Spleen (tissue), 11 donors: ENCODE measurements around the gene FAF1. TPM values are rescaled to one million over a fixed set of nuclear protein-coding genes. Genes with fewer than 3 reads are reported as not detected.

ENCODE experiments used
- DNase-seq: peaks from one replicate; pipeline ENCODE4 v3.0.0-alpha.2; 2020
- H3K27ac ChIP-seq, 8 donors: fragments of 200-600 bp; sonication (generic) in 7 of 8; 1 replicate in 4 of 8; 2 replicates in 4 of 8; pipeline versions ENCODE4 v1.5.0 to v1.8.0; 2016 to 2021; ENCODE audit warnings: inconsistent platforms in 4 of 8, mild to moderate bottlenecking in 4 of 8, moderate library complexity in 1 of 8
- H3K27me3 ChIP-seq, 7 donors: fragments of 200-600 bp; sonication (generic) in 6 of 7; replicated peaks in 1 of 7; 1 replicate in 4 of 7; 2 replicates in 3 of 7; pipeline versions ENCODE4 v1.5.0 to v1.8.0; 2016 to 2021; ENCODE audit warnings: inconsistent platforms in 3 of 7, mild to moderate bottlenecking in 1 of 7
- H3K36me3 ChIP-seq, 6 donors: fragments of 200-600 bp; sonication (generic) in 5 of 6; 1 replicate in 4 of 6; 2 replicates in 2 of 6; pipeline versions ENCODE4 v1.5.0 to v1.8.0; 2016 to 2021; ENCODE audit warnings: inconsistent platforms in 2 of 6
- H3K4me1 ChIP-seq, 6 donors: fragments of 200-600 bp; sonication (generic) in 5 of 6; 1 replicate in 3 of 6; 2 replicates in 3 of 6; pipeline versions ENCODE4 v1.5.0 to v1.8.0; 2016 to 2021; ENCODE audit warnings: inconsistent platforms in 3 of 6
- H3K4me3 ChIP-seq, 8 donors: fragments of 200-600 bp; sonication (generic) in 7 of 8; 1 replicate in 4 of 8; 2 replicates in 4 of 8; pipeline versions ENCODE4 v1.5.0 to v1.8.0; 2016 to 2021; ENCODE audit warnings: inconsistent platforms in 4 of 8, mild to moderate bottlenecking in 4 of 8, moderate library complexity in 2 of 8
- H3K9me3 ChIP-seq, 8 donors: fragments of 200-600 bp; sonication (generic) in 7 of 8; 1 replicate in 4 of 8; 2 replicates in 4 of 8; pipeline versions ENCODE4 v1.5.0 to v1.8.0; 2016 to 2021; ENCODE audit warnings: inconsistent platforms in 4 of 8
- POLR2A ChIP-seq, 3 donors: fragments of 450-650 bp; IDR thresholded peaks; one replicate each; pipeline ENCODE4 v1.5.1; 2017; ENCODE audit warnings: antibody characterized with exemption in 3 of 3, mild to moderate bottlenecking in 1 of 3
- POLR2AphosphoS5 ChIP-seq, 3 donors: sonication (generic); formaldehyde crosslinking; IDR thresholded peaks; one replicate each; pipeline ENCODE4 v1.5.1; 2017; ENCODE audit warnings: antibody characterized with exemption in 3 of 3
- WGBS, 5 donors: extraction: QIAGEN DNeasy Blood & Tissue Kit in 3 of 5; methylation state at CpG; one replicate each; pipeline versions ENCODE4 v1.1.5 to v1.1.7; 2013 to 2018; 5-methylcytosine and 5-hydroxymethylcytosine counted together
- intact Hi-C: fragments of 100-400 bp; cut with DNase I; formaldehyde crosslinking; loops from one replicate; pipeline ENCODE4 v1.15.0; 2023; ENCODE audit warnings: low total_unique reads
- polyA plus RNA-seq, 3 donors: library from polyadenylated mRNA; stranded (reverse); fragments of 200-250 nt; gene quantifications; one replicate each; pipeline ENCODE4 v1.2.1, GENCODE V29; 2013
- total RNA-seq, 7 donors: library from RNA; depleted of rRNA in 3 of 7; stranded (reverse); fragments of >200 nt in 3 of 7; fragmentation: NEBNext Ultra II Directional in 4 of 7; extraction: Animal tissue kit (Norgen Biotek cat#: 25700) in 4 of 7; gene quantifications; one replicate each; pipeline versions ENCODE4 v1.1.0 to v1.2.1, GENCODE V29; 2016 to 2021
- TF ChIP-seq, protein P1 (sequence below), 11 experiments: fragments of 200-600 bp in 7 of 11; fragments of 450-650 bp in 4 of 11; sonication (generic) in 4 of 11; IDR thresholded peaks in 8 of 11; conservative IDR thresholded peaks in 3 of 11; 1 replicate in 7 of 11; 2 replicates in 4 of 11; pipeline versions ENCODE4 v1.4.0 to v1.8.0; 2016 to 2021; ENCODE audit warnings: antibody characterized with exemption in 11 of 11, inconsistent platforms in 4 of 11, mild to moderate bottlenecking in 1 of 11
- donor health status: healthy with polysubstance abuse.
- donor health status: DM: no; HTN: no; CAD: no; lungs with moderate emphysema.
- donor health status: DM: no; HTN: no; CAD: no.
- donor health status: Bipolar disorder and iron deficiency.
- donor health status: healthy.
- donor health status: DM: no; HTN: no; CAD: no.
- donor health status: DM: yes; HTN: yes; CAD: no.

Gene FAF1
- total and polyA plus RNA-seq, 10 donors, result 16.7 to 58.7 (median 40.0) TPM

DNA sequence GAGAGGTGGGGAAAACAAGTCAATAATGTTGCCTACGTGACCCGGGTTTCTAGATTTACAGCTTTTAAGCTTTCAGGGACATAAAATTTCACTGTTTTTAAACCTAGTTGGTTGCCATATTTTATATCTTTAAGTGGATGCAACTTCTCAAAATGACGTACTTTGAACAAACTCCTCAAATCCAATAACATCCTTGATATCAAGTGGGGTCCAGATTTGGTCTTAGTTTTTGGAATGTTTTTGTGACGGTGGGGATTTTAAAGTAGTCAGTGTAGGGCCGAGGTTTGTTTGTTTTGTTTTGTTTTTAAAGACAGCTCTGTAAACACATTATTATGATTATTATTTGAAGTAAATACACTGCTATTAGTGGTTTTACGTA is 10.4 kb upstream of the FAF1 start:
- peak overlapping the region; percentile 96 to 98 (median 97) for H3K27ac ChIP-seq
- peaks cover 0 to 55% (median 4%) of the 10 kb centered on the region in 7 donors for H3K27me3 ChIP-seq
- H3K36me3 ChIP-seq, result peaks cover 0 to 4% (median 0%) of the 10 kb centered on the region in 6 donors
- 11 to 16% (median 13%) methylated on average over 6 of the region's 6 CpGs for WGBS, 5 donors
- intact Hi-C loops, result no loop called here
- H3K4me3 ChIP-seq, result peak overlapping the region; percentile 56 to 86 (median 80)
- no peak for DNase-seq
- peaks cover 3 to 66% (median 30%) of the 10 kb centered on the region in 6 donors for H3K4me1 ChIP-seq
- H3K9me3 ChIP-seq, result no peaks in the 10 kb centered on the region
- no peak for TF ChIP-seq POLR2A (IDR thresholded peaks at IDR 0.05)
- no peak for TF ChIP-seq POLR2AphosphoS5 (IDR thresholded peaks at IDR 0.05)
- TF ChIP-seq, protein P1, sequence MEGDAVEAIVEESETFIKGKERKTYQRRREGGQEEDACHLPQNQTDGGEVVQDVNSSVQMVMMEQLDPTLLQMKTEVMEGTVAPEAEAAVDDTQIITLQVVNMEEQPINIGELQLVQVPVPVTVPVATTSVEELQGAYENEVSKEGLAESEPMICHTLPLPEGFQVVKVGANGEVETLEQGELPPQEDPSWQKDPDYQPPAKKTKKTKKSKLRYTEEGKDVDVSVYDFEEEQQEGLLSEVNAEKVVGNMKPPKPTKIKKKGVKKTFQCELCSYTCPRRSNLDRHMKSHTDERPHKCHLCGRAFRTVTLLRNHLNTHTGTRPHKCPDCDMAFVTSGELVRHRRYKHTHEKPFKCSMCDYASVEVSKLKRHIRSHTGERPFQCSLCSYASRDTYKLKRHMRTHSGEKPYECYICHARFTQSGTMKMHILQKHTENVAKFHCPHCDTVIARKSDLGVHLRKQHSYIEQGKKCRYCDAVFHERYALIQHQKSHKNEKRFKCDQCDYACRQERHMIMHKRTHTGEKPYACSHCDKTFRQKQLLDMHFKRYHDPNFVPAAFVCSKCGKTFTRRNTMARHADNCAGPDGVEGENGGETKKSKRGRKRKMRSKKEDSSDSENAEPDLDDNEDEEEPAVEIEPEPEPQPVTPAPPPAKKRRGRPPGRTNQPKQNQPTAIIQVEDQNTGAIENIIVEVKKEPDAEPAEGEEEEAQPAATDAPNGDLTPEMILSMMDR (IDR thresholded peaks at IDR 0.05 in 8 of 11, conservative IDR thresholded peaks at IDR 0.05 in 3 of 11), result no peak

DNA sequence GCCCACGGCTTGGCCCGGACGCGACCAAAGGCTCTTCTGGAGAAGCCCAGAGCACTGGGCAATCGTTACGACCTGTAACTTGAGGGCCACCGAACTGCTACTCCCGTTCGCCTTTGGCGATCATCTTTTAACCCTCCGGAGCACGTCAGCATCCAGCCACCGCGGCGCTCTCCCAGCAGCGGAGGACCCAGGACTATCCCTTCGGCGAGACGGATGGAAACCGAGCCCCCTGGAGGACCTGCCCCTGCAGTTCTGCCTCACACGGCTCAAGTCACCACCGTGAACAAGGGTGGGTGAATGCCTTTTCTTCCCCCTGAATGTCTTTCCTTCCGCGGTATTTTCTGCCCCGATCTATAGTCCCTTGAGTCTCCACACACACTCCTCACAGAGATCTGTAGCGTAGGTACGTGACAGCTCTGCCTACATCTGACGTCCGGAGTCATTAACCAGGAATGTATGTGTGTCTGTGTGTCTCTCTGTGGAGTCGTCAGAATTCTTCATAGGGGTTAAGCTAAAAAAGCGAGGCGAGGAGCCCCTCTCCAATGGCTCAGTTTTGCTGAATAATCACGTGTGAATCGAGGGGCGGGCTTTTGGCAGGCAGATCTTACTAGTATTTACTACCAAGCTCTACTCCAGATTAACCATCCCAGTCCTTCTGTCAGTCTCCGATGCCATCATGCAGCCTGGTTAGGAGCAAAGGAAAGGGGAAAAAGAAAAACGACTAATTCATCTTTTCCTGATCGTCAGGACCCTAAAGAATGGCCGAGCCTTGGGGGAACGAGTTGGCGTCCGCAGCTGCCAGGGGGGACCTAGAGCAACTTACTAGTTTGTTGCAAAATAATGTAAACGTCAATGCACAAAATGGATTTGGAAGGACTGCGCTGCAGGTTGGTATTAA is 9.8 kb upstream of the FAF1 start, which contains the start of gene CDKN2C:
TSS of gene CDKN2C (plus strand) at position 635 of the 898 bp plus-strand sequence. CDS start at position 759, 124 bp downstream.
- TF ChIP-seq, protein P1 (IDR thresholded peaks at IDR 0.05 in 8 of 11, conservative IDR thresholded peaks at IDR 0.05 in 3 of 11), result no peak
- TF ChIP-seq POLR2A (IDR thresholded peaks at IDR 0.05) (peak in 1 of 3 donors; percentile 77), POLR2AphosphoS5 (IDR thresholded peaks at IDR 0.05) (peak; percentile 14 to 64 (median 39))
- WGBS, 5 donors, result 0 to 1% (median 0%) methylated on average over 24 to 44 of the region's 44 CpGs

DNA sequence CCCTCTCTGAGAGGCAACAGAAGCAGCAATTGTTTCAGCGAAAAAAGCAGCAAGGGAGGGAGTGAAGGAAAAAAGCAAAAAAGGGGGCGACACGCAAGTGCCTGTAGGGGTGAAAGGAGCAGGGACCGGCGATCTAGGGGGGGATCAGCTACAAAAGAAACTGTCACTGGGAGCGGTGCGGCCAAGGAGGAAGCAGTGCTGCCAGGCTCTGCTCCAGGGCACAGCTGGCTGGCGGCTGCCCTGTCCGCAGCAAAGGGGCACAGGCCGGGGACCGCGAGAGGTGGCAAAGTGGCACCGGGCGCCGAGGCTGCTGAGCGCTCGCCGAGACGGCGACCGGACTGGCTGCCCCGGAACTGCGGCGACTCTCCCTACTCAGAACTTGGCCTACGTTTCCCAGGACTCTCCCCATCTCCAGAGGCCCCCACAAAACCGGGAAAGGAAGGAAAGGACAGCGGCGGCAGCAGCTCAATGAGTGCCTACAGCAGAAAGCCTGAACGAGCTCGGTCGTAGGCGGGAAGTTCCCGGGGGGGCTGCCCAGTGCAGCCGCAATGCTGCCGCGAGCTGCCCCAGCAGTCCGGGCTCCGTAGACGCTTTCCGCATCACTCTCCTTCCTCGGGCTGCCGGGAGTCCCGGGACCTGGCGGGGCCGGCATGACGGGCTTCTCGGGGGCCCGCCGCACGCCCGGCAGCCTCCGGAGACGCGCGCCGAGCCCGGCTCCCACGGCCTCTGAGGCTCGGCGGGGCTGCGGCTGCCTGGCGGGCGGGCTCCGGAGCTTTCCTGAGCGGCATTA is 8.9 kb upstream of the FAF1 start:
- Histone ChIP-seq H3K27ac (peak overlapping the region; percentile 96 to 98 (median 97)), H3K36me3 (peaks cover 0 to 3% (median 0%) of the 10 kb centered on the region in 6 donors), H3K4me1 (peaks cover 3 to 66% (median 28%) of the 10 kb centered on the region in 6 donors), H3K4me3 (peak overlapping the region; percentile 56 to 86 (median 80)), H3K27me3 (peaks cover 0 to 40% (median 4%) of the 10 kb centered on the region in 7 donors), H3K9me3 (no peaks in the 10 kb centered on the region)
- 0 to 1% (median 0%) methylated on average over 21 to 65 of the region's 65 CpGs for WGBS, 5 donors
- TF ChIP-seq POLR2A (IDR thresholded peaks at IDR 0.05) (peak in 1 of 3 donors; percentile 17), POLR2AphosphoS5 (IDR thresholded peaks at IDR 0.05) (peak in 2 of 3 donors; percentile 1 to 4)
- TF ChIP-seq, protein P1 (IDR thresholded peaks at IDR 0.05 in 8 of 11, conservative IDR thresholded peaks at IDR 0.05 in 3 of 11), result no peak
- peak; percentile 92 for DNase-seq
- intact Hi-C loops, result no loop called here

More for the DNA sequence above, 9.8 kb upstream of the FAF1 start, which contains the start of gene CDKN2C:
- peak; percentile 88 for DNase-seq
- Histone ChIP-seq H3K4me1 (peaks cover 3 to 66% (median 30%) of the 10 kb centered on the region in 6 donors), H3K4me3 (peak within 1 kb of the TSS; percentile 56 to 86 (median 80)), H3K27me3 (peaks cover 0 to 49% (median 4%) of the 10 kb centered on the region in 7 donors), H3K36me3 (peaks cover 0 to 4% (median 0%) of the 10 kb centered on the region in 6 donors), H3K27ac (peak within 1 kb of the TSS; percentile 96 to 98 (median 97)), H3K9me3 (no peaks in the 10 kb centered on the region)
- intact Hi-C loops, result no loop called here
